GM12801 (cell line): ENCODE data around the gene RASGEF1C.

Experiments used
- CTCF ChIP-seq: IDR thresholded peaks from one replicate; pipeline ENCODE4 v1.5.1; 2011; ENCODE audit warnings: control low read depth; ENCODE audit not compliant: insufficient read length; ENCODE audit errors: extremely low read depth

Gene RASGEF1C

GRCh38 chr5:180210961-180211760, 2.1 kb upstream of the RASGEF1C start:
- no peak for TF ChIP-seq CTCF

- TF ChIP-seq CTCF = no peak
These were observed 453 bp downstream of the RASGEF1C start for GRCh38 chr5:180208435-180209081.

GRCh38 chr5:180208038-180208434, 975 bp downstream of the RASGEF1C start:
- no peak for TF ChIP-seq CTCF

- TF ChIP-seq CTCF = no peak
These were observed 1.4 kb downstream of the RASGEF1C start for GRCh38 chr5:180207593-180207992.

- TF ChIP-seq CTCF = no peak
These were observed 2.0 kb downstream of the RASGEF1C start for GRCh38 chr5:180206993-180207392.

GRCh38 chr5:180205916-180206315, 3.1 kb downstream of the RASGEF1C start:
- no peak for TF ChIP-seq CTCF

GRCh38 chr5:180204276-180204819, 4.7 kb downstream of the RASGEF1C start:
- TF ChIP-seq CTCF = no peak
